DOHH2 (cell line): ENCODE data around the gene FCHSD2.

Source experiments
- H3F3A ChIP-seq: fragments of 200-600 bp; sonication (generic), shearing (Covaris generic); 2 replicates; pipeline ENCODE4 v1.6.0; 2016; ENCODE audit warnings: antibody characterized with exemption, mild to moderate bottlenecking; ENCODE audit not compliant: control insufficient read depth, insufficient read depth
- H3K27ac ChIP-seq: fragments of 200-600 bp; sonication (generic); 2 replicates; pipeline ENCODE4 v1.5.1; 2014; ENCODE audit warnings: low read depth, mild to moderate bottlenecking, low read length, moderate library complexity
- H3K27me3 ChIP-seq: fragments of 200-600 bp; sonication (generic); 2 replicates; pipeline ENCODE4 v1.6.1; 2014; ENCODE audit warnings: mild to moderate bottlenecking, low read length, mixed read lengths; ENCODE audit not compliant: control insufficient read depth
- H3K36me3 ChIP-seq: fragments of 200-600 bp; sonication (generic); 2 replicates; pipeline ENCODE4 v1.6.1; 2014; ENCODE audit warnings: mild to moderate bottlenecking, low read length, moderate library complexity, mixed read lengths; ENCODE audit not compliant: control insufficient read depth
- H3K4me1 ChIP-seq: fragments of 200-600 bp; sonication (generic); 2 replicates; pipeline ENCODE4 v1.6.1; 2014; ENCODE audit warnings: mild to moderate bottlenecking, low read length, mixed read lengths; ENCODE audit not compliant: control insufficient read depth
- H3K4me2 ChIP-seq: fragments of 200-600 bp; sonication (generic); 2 replicates; pipeline ENCODE4 v1.6.0; 2014; ENCODE audit warnings: mild to moderate bottlenecking, low read length, moderate library complexity
- H3K4me3 ChIP-seq: fragments of 200-600 bp; sonication (generic); 2 replicates; pipeline ENCODE4 v1.5.1; 2014; ENCODE audit warnings: mild to moderate bottlenecking, low read length, mixed read lengths
- H3K79me2 ChIP-seq: fragments of 200-600 bp; sonication (generic); 2 replicates; pipeline ENCODE4 v1.6.1; 2014; ENCODE audit warnings: mild to moderate bottlenecking, low read length, mixed read lengths; ENCODE audit not compliant: control insufficient read depth
- H3K9me2 ChIP-seq: fragments of 200-600 bp; sonication (generic); replicated peaks from 2 replicates; pipeline ENCODE4 v1.6.1; 2014; ENCODE audit warnings: mild to moderate bottlenecking, low read length, mixed read lengths; ENCODE audit not compliant: control insufficient read depth
- H3K9me3 ChIP-seq: fragments of 200-600 bp; sonication (generic); 2 replicates; pipeline ENCODE4 v1.6.1; 2014; ENCODE audit warnings: antibody characterized with exemption, low read length, mixed read lengths; ENCODE audit not compliant: control insufficient read depth, insufficient read depth
- H4K20me1 ChIP-seq: fragments of 200-600 bp; sonication (generic); 2 replicates; pipeline ENCODE4 v1.6.0; 2014; ENCODE audit warnings: low read depth, mild to moderate bottlenecking, antibody characterized with exemption, low read length, moderate library complexity; ENCODE audit not compliant: control insufficient read depth, insufficient read depth
- EZH2phosphoT487 ChIP-seq: fragments of 200-600 bp; sonication (generic); IDR thresholded peaks from 2 replicates; pipeline ENCODE4 v1.6.1; 2017; ENCODE audit warnings: borderline replicate concordance, mild to moderate bottlenecking, antibody characterized with exemption, low read length, moderate library complexity, mixed read lengths
- TF ChIP-seq, protein P1 (sequence below): fragments of 200-600 bp; sonication (generic); IDR thresholded peaks from one replicate; pipeline ENCODE4 v1.5.1; 2014; ENCODE audit warnings: antibody characterized with exemption, mild to moderate bottlenecking, low read depth, low read length; ENCODE audit not compliant: poor library complexity, severe bottlenecking

The FCHSD2 gene

DNA sequence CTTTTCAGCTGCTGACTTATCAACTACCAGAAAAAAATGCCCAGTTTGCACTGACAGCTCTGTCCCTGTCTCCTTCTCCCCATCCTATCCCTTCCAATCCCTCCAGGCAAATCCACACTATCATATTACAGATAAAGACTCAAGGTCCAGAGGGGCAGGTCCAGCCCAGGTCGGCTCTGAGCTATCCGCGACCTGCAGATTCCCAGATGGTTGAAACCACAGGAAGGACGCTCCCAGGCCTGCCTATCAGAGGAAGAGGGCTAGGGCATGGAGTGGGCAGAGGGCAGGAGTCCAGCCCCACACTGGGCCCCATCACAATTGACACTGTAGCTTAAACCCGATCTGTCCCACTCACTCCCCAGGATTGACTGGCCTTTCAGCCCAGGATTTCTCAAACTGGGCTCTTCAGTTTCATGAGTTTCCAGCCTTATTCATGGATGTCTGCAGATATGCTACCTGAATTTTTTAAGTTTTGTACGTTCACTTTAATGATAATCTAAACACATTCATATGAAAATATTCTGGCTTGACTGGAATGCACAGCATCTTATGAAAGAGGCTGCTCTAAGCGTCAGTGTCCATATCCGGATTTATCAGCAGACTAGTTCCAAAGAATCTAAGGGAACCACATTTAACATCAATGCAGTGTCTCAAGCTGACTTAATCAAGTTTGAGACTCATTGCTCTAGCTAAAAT lies 16.4 kb upstream of the FCHSD2 start:
- Histone ChIP-seq H3K9me3 (no peaks in the 10 kb centered on the region), H3K9me2 (no peaks in the 10 kb centered on the region), H3K79me2 (peaks cover 6% of the 10 kb centered on the region; the same call in 1 of the 2 replicates), H3K27me3 (no peaks in the 10 kb centered on the region), H3K27ac (peak overlapping the region; percentile 98), H4K20me1 (no peaks in the 10 kb centered on the region), H3K4me2 (peak overlapping the region; percentile 82), H3K4me3 (peak overlapping the region; percentile 58), H3F3A (peaks cover 27% of the 10 kb centered on the region), H3K36me3 (peaks cover 22% of the 10 kb centered on the region), H3K4me1 (peaks cover 87% of the 10 kb centered on the region)
- TF ChIP-seq, protein P1, sequence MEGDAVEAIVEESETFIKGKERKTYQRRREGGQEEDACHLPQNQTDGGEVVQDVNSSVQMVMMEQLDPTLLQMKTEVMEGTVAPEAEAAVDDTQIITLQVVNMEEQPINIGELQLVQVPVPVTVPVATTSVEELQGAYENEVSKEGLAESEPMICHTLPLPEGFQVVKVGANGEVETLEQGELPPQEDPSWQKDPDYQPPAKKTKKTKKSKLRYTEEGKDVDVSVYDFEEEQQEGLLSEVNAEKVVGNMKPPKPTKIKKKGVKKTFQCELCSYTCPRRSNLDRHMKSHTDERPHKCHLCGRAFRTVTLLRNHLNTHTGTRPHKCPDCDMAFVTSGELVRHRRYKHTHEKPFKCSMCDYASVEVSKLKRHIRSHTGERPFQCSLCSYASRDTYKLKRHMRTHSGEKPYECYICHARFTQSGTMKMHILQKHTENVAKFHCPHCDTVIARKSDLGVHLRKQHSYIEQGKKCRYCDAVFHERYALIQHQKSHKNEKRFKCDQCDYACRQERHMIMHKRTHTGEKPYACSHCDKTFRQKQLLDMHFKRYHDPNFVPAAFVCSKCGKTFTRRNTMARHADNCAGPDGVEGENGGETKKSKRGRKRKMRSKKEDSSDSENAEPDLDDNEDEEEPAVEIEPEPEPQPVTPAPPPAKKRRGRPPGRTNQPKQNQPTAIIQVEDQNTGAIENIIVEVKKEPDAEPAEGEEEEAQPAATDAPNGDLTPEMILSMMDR: no peak
- no peak for TF ChIP-seq EZH2phosphoT487

DNA sequence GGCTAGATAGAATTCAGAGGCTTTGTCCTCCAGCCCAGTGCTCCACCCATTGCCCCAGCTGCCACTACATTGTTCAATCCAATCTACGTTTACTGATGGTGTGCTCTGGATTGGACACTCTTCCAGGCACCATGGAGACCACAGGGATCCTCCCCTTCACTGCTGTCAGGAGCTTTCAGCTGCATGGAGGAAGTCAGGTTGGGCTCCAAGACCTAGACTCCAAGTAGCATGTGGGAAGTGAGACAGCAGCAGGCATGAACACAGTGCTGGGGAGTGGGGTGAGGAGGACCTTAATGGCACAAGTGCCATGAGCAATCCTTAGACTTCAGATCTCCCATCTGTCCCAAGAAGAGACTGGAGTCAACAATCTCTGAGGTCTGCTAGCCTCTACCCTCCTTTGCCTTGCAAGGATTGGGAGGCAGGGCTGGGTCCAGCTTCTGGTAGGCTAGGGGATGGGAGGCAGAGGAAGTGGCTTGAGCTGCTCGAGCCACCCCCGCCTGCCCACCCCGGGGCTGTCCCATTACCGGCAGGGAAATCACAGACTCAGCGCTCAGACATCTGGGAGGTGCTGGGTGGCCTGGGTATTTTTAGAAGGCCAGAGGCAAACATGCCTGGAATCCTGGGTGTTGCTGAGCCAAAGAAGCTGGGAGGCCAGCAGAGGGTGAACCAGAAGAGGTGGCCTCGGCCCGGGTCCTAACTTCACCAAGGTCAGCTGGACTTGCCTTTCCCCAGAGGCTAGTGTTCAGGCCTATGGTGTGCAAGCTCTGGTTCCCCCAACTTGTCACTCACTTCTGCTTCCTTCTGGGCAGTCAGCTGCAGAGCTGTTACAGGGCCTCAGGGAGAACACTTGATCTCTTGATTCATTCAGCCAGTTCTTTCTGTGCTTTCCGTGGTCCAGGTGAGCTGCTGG lies 15.2 kb upstream of the FCHSD2 start:
- peaks cover 25% of the 10 kb centered on the region for H3K36me3 ChIP-seq
- no peaks in the 10 kb centered on the region for H3K9me3 ChIP-seq
- peaks cover 87% of the 10 kb centered on the region for H3K4me1 ChIP-seq
- H3K27ac ChIP-seq: peak overlapping the region; percentile 98
- H3F3A ChIP-seq: peaks cover 35% of the 10 kb centered on the region
- peaks cover 6% of the 10 kb centered on the region; the same call in 1 of the 2 replicates for H3K79me2 ChIP-seq
- TF ChIP-seq, protein P1: no peak
- TF ChIP-seq EZH2phosphoT487: no peak
- H3K4me3 ChIP-seq: peak overlapping the region; percentile 58
- H4K20me1 ChIP-seq: no peaks in the 10 kb centered on the region
- H3K4me2 ChIP-seq: peak overlapping the region; percentile 82
- no peaks in the 10 kb centered on the region for H3K9me2 ChIP-seq
- no peaks in the 10 kb centered on the region for H3K27me3 ChIP-seq

DNA sequence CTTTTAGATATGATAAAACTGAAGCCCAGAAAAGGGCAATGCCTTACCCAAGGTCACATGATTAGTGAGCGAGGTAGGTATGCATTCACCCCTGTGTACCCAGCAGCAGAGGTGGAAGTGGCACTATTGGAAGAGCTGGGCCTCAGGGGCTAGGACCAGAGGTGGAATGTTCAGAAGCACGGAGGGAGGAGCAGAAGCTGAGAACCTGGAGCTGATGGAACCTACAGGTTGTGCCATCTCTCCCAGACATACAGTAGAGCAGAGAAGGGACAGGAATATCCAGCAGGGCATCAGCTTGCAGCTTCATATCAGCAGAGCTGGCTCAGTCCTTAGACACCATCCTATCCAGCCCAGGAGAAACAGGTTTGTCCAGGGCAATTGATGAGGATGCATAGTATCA lies 14.6 kb upstream of the FCHSD2 start:
- peak overlapping the region; percentile 82 for H3K4me2 ChIP-seq
- H4K20me1 ChIP-seq: no peaks in the 10 kb centered on the region
- no peaks in the 10 kb centered on the region for H3K27me3 ChIP-seq
- TF ChIP-seq, protein P1: no peak
- no peak for TF ChIP-seq EZH2phosphoT487
- H3K79me2 ChIP-seq: peaks cover 6% of the 10 kb centered on the region; the same call in 1 of the 2 replicates
- peaks cover 26% of the 10 kb centered on the region for H3K36me3 ChIP-seq
- no peaks in the 10 kb centered on the region for H3K9me2 ChIP-seq
- H3K4me1 ChIP-seq: peaks cover 88% of the 10 kb centered on the region
- peak overlapping the region; percentile 58 for H3K4me3 ChIP-seq
- H3K27ac ChIP-seq: peak overlapping the region; percentile 98
- no peaks in the 10 kb centered on the region for H3K9me3 ChIP-seq
- peaks cover 39% of the 10 kb centered on the region for H3F3A ChIP-seq
